Measurements from ENCODE around the gene ST7L.

DNA sequence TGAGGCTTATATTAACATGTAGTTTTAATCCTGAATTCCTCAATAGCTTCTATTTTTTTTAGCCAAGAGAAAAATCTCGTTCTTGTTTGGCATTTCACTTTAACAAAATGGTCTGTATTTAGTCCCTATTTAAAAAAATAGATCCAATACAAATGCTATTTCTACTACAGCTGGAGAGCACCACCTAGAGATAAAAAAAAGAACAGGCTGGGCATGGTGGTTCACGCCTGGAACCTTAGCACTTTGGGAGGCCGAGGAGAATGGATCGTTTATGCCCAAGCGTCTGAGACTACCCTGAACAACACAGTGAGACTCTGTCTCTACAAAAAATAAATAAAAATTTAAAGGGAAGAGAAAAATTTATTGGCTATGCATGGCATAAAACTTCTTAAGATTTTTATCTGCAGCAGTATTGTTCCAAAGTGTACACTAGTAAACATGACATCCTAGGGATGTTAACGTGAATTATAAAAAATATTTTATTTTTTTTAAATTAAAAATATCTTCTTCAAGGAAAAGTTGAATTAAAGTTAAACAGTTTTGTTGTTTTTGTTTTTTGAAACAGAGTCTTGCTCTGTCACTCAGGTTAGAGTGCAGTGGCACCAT is 4.4 kb downstream of the ST7L start:
- TF ChIP-seq, protein P1, sequence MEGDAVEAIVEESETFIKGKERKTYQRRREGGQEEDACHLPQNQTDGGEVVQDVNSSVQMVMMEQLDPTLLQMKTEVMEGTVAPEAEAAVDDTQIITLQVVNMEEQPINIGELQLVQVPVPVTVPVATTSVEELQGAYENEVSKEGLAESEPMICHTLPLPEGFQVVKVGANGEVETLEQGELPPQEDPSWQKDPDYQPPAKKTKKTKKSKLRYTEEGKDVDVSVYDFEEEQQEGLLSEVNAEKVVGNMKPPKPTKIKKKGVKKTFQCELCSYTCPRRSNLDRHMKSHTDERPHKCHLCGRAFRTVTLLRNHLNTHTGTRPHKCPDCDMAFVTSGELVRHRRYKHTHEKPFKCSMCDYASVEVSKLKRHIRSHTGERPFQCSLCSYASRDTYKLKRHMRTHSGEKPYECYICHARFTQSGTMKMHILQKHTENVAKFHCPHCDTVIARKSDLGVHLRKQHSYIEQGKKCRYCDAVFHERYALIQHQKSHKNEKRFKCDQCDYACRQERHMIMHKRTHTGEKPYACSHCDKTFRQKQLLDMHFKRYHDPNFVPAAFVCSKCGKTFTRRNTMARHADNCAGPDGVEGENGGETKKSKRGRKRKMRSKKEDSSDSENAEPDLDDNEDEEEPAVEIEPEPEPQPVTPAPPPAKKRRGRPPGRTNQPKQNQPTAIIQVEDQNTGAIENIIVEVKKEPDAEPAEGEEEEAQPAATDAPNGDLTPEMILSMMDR (conservative IDR thresholded peaks at IDR 0.05; ENCODE audit: low read depth, low read length), result peak; percentile 82
- TF ChIP-seq FOS (IDR thresholded peaks at IDR 0.05; ENCODE audit: low read depth, low read length), result no peak
- TF ChIP-seq POLR2A (IDR thresholded peaks at IDR 0.05; ENCODE audit: low read depth, low read length), result 0 out of 2 replicates have a peak, but pooled peaks have one; percentile 41
- no peak for TF ChIP-seq RFX5 (IDR thresholded peaks at IDR 0.05; ENCODE audit: low read depth, low read length)
- TF ChIP-seq MAFK (IDR thresholded peaks at IDR 0.05; ENCODE audit: low read depth, low read length), result no peak
- peak; percentile 80 for TF ChIP-seq RAD21 (IDR thresholded peaks at IDR 0.05; ENCODE audit: low read length)
- no peak for TF ChIP-seq RCOR1 (IDR thresholded peaks at IDR 0.05; ENCODE audit: insufficient replicate concordance, low read length)
- TF ChIP-seq SMC3 (IDR thresholded peaks at IDR 0.05; ENCODE audit: low read depth, low read length), result peak; percentile 81
- TF ChIP-seq, protein P2, sequence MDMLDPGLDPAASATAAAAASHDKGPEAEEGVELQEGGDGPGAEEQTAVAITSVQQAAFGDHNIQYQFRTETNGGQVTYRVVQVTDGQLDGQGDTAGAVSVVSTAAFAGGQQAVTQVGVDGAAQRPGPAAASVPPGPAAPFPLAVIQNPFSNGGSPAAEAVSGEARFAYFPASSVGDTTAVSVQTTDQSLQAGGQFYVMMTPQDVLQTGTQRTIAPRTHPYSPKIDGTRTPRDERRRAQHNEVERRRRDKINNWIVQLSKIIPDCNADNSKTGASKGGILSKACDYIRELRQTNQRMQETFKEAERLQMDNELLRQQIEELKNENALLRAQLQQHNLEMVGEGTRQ (IDR thresholded peaks at IDR 0.05; ENCODE audit: low read depth, low read length), result no peak

Data from IMR-90 (cell line).